K562 (cell line): Measurements from ENCODE around the gene ANGPTL7.

Source experiments
- CAMTA2 ChIP-seq: fragments of 250-450 bp; sonication (Bioruptor Pico); conservative IDR thresholded peaks from 2 replicates; pipeline ENCODE4 v1.5.1; 2022
- CTCF ChIP-seq, 3 experiments: IDR thresholded peaks in 2 of 3; conservative IDR thresholded peaks in 1 of 3; 2 replicates each; pipeline ENCODE4 v1.5.1; 2011 to 2012; ENCODE audit warnings: low read length in 3 of 3, mild to moderate bottlenecking in 3 of 3, control low read depth in 2 of 3, improper control_type of control experiment in 1 of 3, inconsistent platforms in 1 of 3, low read depth in 1 of 3, mixed read lengths in 1 of 3, moderate library complexity in 1 of 3; ENCODE audit not compliant: insufficient read depth in 2 of 3
- GMEB1 ChIP-seq: fragments of 250-450 bp; sonication (Bioruptor Pico); IDR thresholded peaks from 2 replicates; pipeline ENCODE4 v1.4.0; 2020; ENCODE audit warnings: mild to moderate bottlenecking
- KDM5B ChIP-seq: fragments of 200-600 bp; sonication (generic); IDR thresholded peaks from 2 replicates; pipeline ENCODE4 v1.6.1; 2012; ENCODE audit warnings: low read depth, mild to moderate bottlenecking, moderate library complexity, low read length, control low read depth, inconsistent platforms; ENCODE audit not compliant: insufficient replicate concordance
- NFE2L1 ChIP-seq: fragments of 450-650 bp; IDR thresholded peaks from 2 replicates; pipeline ENCODE4 v1.6.1; 2016; ENCODE audit warnings: missing genetic modification characterization, low read depth, mild to moderate bottlenecking, missing compliant biosample characterization, moderate library complexity, borderline replicate concordance
- POLR2A ChIP-seq: fragments of 450-650 bp; conservative IDR thresholded peaks from 2 replicates; pipeline ENCODE4 v1.6.1; 2016
- RNF2 ChIP-seq: sonication (generic); IDR thresholded peaks from 2 replicates; pipeline ENCODE4 v1.6.1; 2016
- ZNF592 ChIP-seq: fragments of 450-650 bp; IDR thresholded peaks from 2 replicates; pipeline ENCODE4 v1.6.1; 2017; ENCODE audit warnings: antibody characterized with exemption, mild to moderate bottlenecking

- TF ChIP-seq RNF2 = no peak
- TF ChIP-seq CTCF (IDR thresholded peaks at IDR 0.05 in 2 of 3, conservative IDR thresholded peaks at IDR 0.05 in 1 of 3; ENCODE audit: insufficient read depth in 2 of 3, low read depth in 1 of 3, low read length in 3 of 3) = no peak
- TF ChIP-seq ZNF592 = no peak
- TF ChIP-seq CAMTA2 (CRISPR knock-in tag) = no peak
- TF ChIP-seq KDM5B = no peak
- no peak for TF ChIP-seq NFE2L1
- no peak for TF ChIP-seq POLR2A
- no peak for TF ChIP-seq GMEB1 (CRISPR knock-in tag)
Observed at GRCh38 chr1:11180342-11180744, 8.8 kb upstream of the ANGPTL7 start.
